Calu3 (cell line): ENCODE data around the gene MOSPD2. TPM values are rescaled to one million over a fixed set of nuclear protein-coding genes. Genes with fewer than 3 reads are reported as not detected.

ENCODE experiments used
- BruUV-seq: library from RNA; stranded (reverse); fragments of 400-500 nt; replicated peaks from 2 replicates; lab custom pipeline; 2021; lab: Mats Ljungman, UMichigan
- CTCF ChIA-PET: fragments of 300-600 bp; sonication (Branson Sonifier 250); formaldehyde crosslinking; loops from one replicate; lab custom pipeline; 2022; ENCODE audit warnings: antibody characterized with exemption; lab: Charles Lee
- DNase-seq: peaks from one replicate; pipeline ENCODE4 v3.0.0; 2022
- H3K27ac Mint-ChIP-seq: one replicate; pipeline ENCODE4 v1.8.0; 2022; ENCODE audit warnings: mixed read lengths; ENCODE audit not compliant: unreplicated experiment
- H3K27me3 Mint-ChIP-seq: one replicate; pipeline ENCODE4 v1.8.0; 2022; ENCODE audit warnings: mixed read lengths; ENCODE audit not compliant: unreplicated experiment
- H3K36me3 Mint-ChIP-seq: one replicate; pipeline ENCODE4 v1.8.0; 2022; ENCODE audit warnings: mild to moderate bottlenecking, moderate library complexity, mixed read lengths; ENCODE audit not compliant: insufficient read depth, unreplicated experiment
- H3K4me1 Mint-ChIP-seq: one replicate; pipeline ENCODE4 v1.8.0; 2022; ENCODE audit warnings: mild to moderate bottlenecking, low read depth, mixed read lengths; ENCODE audit not compliant: unreplicated experiment
- H3K4me3 Mint-ChIP-seq: one replicate; pipeline ENCODE4 v1.8.0; 2022; ENCODE audit warnings: mild to moderate bottlenecking, low read depth, moderate library complexity, mixed read lengths; ENCODE audit not compliant: unreplicated experiment
- H3K9me3 Mint-ChIP-seq: one replicate; pipeline ENCODE4 v1.8.0; 2022; ENCODE audit warnings: low read depth, mixed read lengths; ENCODE audit not compliant: unreplicated experiment
- intact Hi-C: fragments of 100-400 bp; cut with micrococcal nuclease; formaldehyde crosslinking; loops from one replicate; pipeline ENCODE4 v1.10.0; 2022; ENCODE audit not compliant: unreplicated experiment
- total RNA-seq: library from RNA; stranded (reverse); gene quantifications from 2 replicates; pipeline ENCODE4 v1.2.3, GENCODE V29; 2022
- TF ChIP-seq, protein P1 (sequence below): fragments of 200-600 bp; IDR thresholded peaks from one replicate; pipeline ENCODE4 v1.8.0; 2022; ENCODE audit warnings: antibody characterized with exemption; ENCODE audit not compliant: unreplicated experiment

Gene MOSPD2
- total RNA-seq, 1 experiment from 2014 or later = 20.4 TPM

DNA sequence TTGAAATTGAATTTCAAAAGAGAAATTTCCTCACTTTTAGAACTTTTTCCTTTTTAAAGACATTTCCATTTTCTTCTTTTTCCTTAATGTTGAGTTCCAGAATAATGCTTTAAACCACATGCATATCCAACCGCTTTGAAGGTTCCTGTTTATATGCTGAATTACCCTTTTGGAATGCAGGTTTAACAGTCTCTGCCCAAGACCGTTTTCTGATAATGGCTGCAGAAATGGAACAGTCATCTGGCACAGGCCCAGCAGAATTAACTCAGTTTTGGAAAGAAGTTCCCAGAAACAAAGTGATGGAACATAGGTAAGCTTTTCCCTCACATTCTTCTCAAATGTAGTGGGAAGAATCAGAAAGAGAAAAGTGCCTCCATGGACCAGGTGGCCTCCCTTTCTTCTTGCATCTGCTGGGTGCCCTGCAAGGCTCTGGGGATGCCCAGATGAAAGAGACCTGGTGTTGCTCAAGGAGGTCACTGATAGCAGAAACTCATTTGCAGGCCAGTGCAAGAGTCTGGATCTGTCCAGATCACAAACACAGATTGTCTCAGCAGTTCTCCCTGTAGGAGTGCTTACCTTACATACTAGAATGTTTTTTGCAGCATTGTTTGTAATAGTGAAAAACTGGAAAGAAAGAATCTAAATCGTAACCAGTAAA is 42.9 kb downstream of the MOSPD2 start:
- Mint-ChIP-seq H3K27me3 (no peaks in the 10 kb centered on the region), H3K4me3 (no peak overlapping the region), H3K27ac (no peak overlapping the region), H3K4me1 (no peaks in the 10 kb centered on the region), H3K36me3 (peaks cover 4% of the 10 kb centered on the region), H3K9me3 (no peaks in the 10 kb centered on the region)
- intact Hi-C loops = no loop called here
- CTCF ChIA-PET = no interaction called here
- DNase-seq = no peak
- TF ChIP-seq, protein P1, sequence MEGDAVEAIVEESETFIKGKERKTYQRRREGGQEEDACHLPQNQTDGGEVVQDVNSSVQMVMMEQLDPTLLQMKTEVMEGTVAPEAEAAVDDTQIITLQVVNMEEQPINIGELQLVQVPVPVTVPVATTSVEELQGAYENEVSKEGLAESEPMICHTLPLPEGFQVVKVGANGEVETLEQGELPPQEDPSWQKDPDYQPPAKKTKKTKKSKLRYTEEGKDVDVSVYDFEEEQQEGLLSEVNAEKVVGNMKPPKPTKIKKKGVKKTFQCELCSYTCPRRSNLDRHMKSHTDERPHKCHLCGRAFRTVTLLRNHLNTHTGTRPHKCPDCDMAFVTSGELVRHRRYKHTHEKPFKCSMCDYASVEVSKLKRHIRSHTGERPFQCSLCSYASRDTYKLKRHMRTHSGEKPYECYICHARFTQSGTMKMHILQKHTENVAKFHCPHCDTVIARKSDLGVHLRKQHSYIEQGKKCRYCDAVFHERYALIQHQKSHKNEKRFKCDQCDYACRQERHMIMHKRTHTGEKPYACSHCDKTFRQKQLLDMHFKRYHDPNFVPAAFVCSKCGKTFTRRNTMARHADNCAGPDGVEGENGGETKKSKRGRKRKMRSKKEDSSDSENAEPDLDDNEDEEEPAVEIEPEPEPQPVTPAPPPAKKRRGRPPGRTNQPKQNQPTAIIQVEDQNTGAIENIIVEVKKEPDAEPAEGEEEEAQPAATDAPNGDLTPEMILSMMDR = no peak
- BruUV-seq = no TSS peak

DNA sequence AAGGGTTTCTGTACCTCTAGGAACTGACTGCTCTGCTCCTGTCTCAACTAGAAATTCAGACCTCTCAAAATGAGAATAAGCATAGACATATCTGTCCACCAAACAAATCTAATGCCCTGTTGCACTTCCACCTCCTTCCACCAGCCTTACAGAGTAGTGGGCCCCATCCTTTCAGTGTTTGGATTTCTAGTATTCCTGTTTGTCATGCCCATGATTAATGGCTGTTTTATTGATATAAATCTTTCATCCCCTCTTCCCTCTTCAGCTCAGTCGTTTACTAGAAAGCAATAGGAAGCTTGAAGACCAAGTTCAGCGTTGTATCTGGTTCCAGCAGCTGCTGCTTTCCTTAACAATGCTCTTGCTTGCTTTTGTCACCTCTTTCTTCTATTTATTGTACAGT is 46.2 kb downstream of the MOSPD2 start:
- intact Hi-C loops = no loop called here
- H3K4me3 Mint-ChIP-seq = no peak overlapping the region
- TF ChIP-seq, protein P1 = no peak
- peaks cover 4% of the 10 kb centered on the region for H3K36me3 Mint-ChIP-seq
- DNase-seq = no peak
- CTCF ChIA-PET = no interaction called here
- no peaks in the 10 kb centered on the region for H3K9me3 Mint-ChIP-seq
- H3K4me1 Mint-ChIP-seq = no peaks in the 10 kb centered on the region
- H3K27me3 Mint-ChIP-seq = no peaks in the 10 kb centered on the region
- no peak overlapping the region for H3K27ac Mint-ChIP-seq
- no TSS peak for BruUV-seq

DNA sequence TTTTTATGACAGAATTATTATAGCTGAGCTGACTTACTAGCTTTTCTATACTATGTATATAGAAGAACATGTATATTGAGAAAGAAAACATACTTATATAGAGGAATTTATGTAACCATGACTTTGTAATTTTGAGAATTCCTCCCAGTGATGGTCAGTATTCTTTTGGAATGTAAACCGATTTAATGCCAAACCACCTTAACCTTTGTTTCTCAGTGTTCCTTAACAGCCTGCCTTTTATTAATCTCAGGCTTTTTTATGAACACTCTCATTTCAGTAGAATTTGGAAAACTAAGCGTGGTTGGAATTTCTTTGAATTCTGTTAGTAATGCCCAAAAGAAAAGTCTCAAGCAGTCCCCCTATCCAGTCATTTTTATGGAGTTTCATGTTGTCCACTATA is 47.0 kb downstream of the MOSPD2 start:
- CTCF ChIA-PET = no interaction called here
- peaks cover 4% of the 10 kb centered on the region for H3K36me3 Mint-ChIP-seq
- H3K9me3 Mint-ChIP-seq = no peaks in the 10 kb centered on the region
- H3K27ac Mint-ChIP-seq = no peak overlapping the region
- TF ChIP-seq, protein P1 = no peak
- no TSS peak for BruUV-seq
- H3K4me3 Mint-ChIP-seq = no peak overlapping the region
- H3K27me3 Mint-ChIP-seq = no peaks in the 10 kb centered on the region
- intact Hi-C loops = no loop called here
- DNase-seq = no peak
- H3K4me1 Mint-ChIP-seq = no peaks in the 10 kb centered on the region

DNA sequence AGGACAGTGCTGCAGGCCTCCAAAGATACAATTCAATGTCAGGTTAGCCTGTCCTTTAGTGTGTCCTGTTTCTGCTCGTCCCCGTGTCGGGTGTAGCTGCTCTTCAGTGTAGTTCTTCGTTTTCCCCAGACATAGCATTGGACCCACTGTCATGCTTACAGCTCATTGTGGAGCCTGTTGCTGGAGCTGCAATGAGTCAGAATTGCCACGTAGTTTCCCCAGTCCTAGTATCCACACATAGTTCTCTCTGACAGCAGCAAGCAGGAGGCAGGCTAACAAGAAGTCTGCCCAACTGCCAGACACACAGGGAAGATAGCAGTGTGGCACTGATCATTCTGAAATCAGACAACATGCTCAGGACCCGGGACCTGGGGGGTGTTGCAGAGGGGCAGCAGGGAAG is 49.2 kb downstream of the MOSPD2 start:
- H3K9me3 Mint-ChIP-seq = no peaks in the 10 kb centered on the region
- no TSS peak for BruUV-seq
- H3K27ac Mint-ChIP-seq = no peak overlapping the region

More for the DNA sequence above, 49.2 kb downstream of the MOSPD2 start:
- DNase-seq = no peak
- H3K4me3 Mint-ChIP-seq = no peak overlapping the region
- no peaks in the 10 kb centered on the region for H3K4me1 Mint-ChIP-seq
- TF ChIP-seq, protein P1 = no peak
- intact Hi-C loops = no loop called here
- CTCF ChIA-PET = no interaction called here
- H3K27me3 Mint-ChIP-seq = no peaks in the 10 kb centered on the region
- H3K36me3 Mint-ChIP-seq = peaks cover 4% of the 10 kb centered on the region
